ENCODE measurements around the gene OR11A1.

OR11A1 gene

DNA sequence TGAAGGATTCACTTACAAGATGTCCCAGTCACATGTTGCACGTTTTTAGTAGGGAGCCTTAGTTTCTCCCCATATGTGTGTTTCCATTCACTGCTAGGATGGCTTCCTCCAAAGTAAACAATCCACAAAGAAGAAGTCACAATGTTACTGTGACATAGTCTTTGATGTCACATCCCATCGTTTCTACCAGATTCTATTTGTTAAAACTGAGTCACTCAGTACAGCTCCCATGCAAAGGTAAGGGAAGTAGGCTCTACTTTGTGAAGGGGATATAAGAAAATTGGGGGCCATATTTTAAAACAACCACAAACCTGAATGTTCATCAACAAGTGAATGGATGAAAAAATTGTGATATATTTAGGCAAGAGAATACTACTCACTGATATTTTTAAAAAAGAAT, at the start of gene OR11A1, which contains the start of gene OR2H1:
Gene OR11A1 (minus strand): TSS at position 101 of the 400 bp plus-strand sequence. CDS start 29,430 bp downstream, outside the sequence.
Gene OR2H1 (plus strand): TSS at position 185 of the 400 bp plus-strand sequence. CDS start 4,615 bp downstream, outside the sequence.
- no peaks in the 10 kb centered on the region for H3K36me3 Mint-ChIP-seq
- H3K27me3 Mint-ChIP-seq, result peaks cover 3% of the 10 kb centered on the region
- H3K4me1 Mint-ChIP-seq, result no peaks in the 10 kb centered on the region
- no peak for ATAC-seq
- H3K9me3 Mint-ChIP-seq, result no peaks in the 10 kb centered on the region
- H3K4me3 Mint-ChIP-seq, result no peak within 1 kb of the TSS
- H3K27ac Mint-ChIP-seq, result no peak within 1 kb of the TSS

- H3K4me1 Mint-ChIP-seq, result peaks cover 5% of the 10 kb centered on the region
- H3K27ac Mint-ChIP-seq, result no peak overlapping the region
- H3K36me3 Mint-ChIP-seq, result no peaks in the 10 kb centered on the region
- no peaks in the 10 kb centered on the region for H3K9me3 Mint-ChIP-seq
- H3K27me3 Mint-ChIP-seq, result peaks cover 33% of the 10 kb centered on the region
- no peak for ATAC-seq
- no peak overlapping the region for H3K4me3 Mint-ChIP-seq
Observed at GRCh38 chr6:29506446-29507067, 49.7 kb upstream of the OR11A1 start.

DNA sequence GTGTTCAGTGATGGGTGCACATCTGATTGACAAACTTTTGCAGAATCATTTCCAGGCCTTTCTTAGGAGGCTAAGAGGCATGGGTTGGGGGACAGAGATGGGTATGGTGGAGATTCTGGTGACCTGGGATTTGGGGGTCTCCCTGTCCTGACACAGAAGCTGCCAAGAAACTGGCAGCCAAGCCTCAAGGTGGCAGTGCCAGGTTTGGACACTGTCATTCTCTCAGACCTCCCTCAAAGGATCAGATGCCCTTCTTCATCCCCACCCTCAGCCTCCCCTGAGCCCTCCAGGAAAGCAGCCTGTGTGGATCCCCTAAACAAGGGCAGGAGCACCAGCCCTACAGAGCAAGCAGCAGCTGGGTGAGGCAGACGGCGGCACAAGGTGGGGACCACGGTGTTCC, 48.9 kb upstream of the OR11A1 start:
- no peaks in the 10 kb centered on the region for H3K36me3 Mint-ChIP-seq
- H3K4me3 Mint-ChIP-seq, result no peak overlapping the region
- H3K4me1 Mint-ChIP-seq, result peaks cover 5% of the 10 kb centered on the region
- H3K27me3 Mint-ChIP-seq, result peaks cover 37% of the 10 kb centered on the region
- ATAC-seq, result no peak
- H3K27ac Mint-ChIP-seq, result no peak overlapping the region
- no peaks in the 10 kb centered on the region for H3K9me3 Mint-ChIP-seq

- Mint-ChIP-seq H3K4me3 (no peak overlapping the region), H3K36me3 (no peaks in the 10 kb centered on the region), H3K9me3 (no peaks in the 10 kb centered on the region), H3K27ac (no peak overlapping the region), H3K27me3 (peaks cover 40% of the 10 kb centered on the region), H3K4me1 (peaks cover 5% of the 10 kb centered on the region)
- no peak for ATAC-seq
Observed at GRCh38 chr6:29504961-29505360, 48.1 kb upstream of the OR11A1 start.

- H3K27me3 Mint-ChIP-seq, result peaks cover 54% of the 10 kb centered on the region
- H3K36me3 Mint-ChIP-seq, result no peaks in the 10 kb centered on the region
- no peaks in the 10 kb centered on the region for H3K4me1 Mint-ChIP-seq
- H3K4me3 Mint-ChIP-seq, result no peak overlapping the region
- ATAC-seq, result no peak
- H3K9me3 Mint-ChIP-seq, result no peaks in the 10 kb centered on the region
- H3K27ac Mint-ChIP-seq, result no peak overlapping the region
Observed at GRCh38 chr6:29502597-29502996, 45.7 kb upstream of the OR11A1 start.

DNA sequence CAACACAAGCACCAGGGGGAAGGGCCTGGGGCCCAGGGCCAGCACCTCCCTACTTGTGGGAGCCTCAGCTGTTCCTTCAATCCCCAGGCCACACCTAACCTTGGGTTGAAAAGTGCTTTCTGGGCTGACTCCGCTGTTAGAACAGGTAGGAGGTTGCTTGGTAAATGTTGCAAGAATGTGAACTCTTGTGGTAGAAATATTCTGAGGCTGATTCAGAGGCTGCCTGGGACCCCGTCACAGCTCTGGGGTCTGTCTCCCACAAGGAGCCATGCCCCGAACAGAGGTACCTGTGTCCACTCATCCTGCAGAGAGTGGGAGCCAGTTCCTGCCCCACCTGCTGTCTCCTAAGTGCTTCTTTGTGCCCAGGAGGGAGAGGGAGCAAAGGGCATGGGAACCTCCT, 45.3 kb upstream of the OR11A1 start:
- H3K27me3 Mint-ChIP-seq, result peaks cover 54% of the 10 kb centered on the region
- no peak overlapping the region for H3K4me3 Mint-ChIP-seq
- H3K36me3 Mint-ChIP-seq, result no peaks in the 10 kb centered on the region
- ATAC-seq, result no peak
- H3K4me1 Mint-ChIP-seq, result no peaks in the 10 kb centered on the region
- no peaks in the 10 kb centered on the region for H3K9me3 Mint-ChIP-seq
- H3K27ac Mint-ChIP-seq, result no peak overlapping the region

DNA sequence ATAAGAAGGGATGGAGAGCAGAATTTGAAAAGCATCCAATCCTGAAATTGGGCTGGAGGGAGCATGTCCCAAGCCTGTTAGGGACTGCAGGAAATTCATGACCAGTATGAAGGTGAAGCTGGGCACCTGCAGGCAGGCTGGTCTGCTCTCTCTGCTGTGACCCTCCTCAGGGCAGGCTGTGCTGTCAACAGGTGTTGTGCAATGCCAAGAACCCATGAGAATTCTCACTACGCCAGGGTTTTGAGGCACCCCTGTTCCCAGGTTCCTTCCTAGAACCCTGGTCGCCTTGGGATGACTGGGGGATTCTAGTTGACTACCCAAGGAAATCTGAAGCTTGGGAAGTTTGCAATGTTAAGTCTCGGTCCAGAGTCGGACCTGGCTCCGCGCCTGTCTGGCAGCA, 44.2 kb upstream of the OR11A1 start:
- ATAC-seq, result no peak
- Mint-ChIP-seq H3K36me3 (no peaks in the 10 kb centered on the region), H3K27ac (no peak overlapping the region), H3K4me3 (no peak overlapping the region), H3K9me3 (no peaks in the 10 kb centered on the region), H3K4me1 (no peaks in the 10 kb centered on the region), H3K27me3 (peaks cover 54% of the 10 kb centered on the region)

GRCh38 chr6:29500594-29500993, 43.7 kb upstream of the OR11A1 start:
- H3K36me3 Mint-ChIP-seq, result no peaks in the 10 kb centered on the region
- no peak overlapping the region for H3K27ac Mint-ChIP-seq
- no peak for ATAC-seq
- no peak overlapping the region for H3K4me3 Mint-ChIP-seq
- no peaks in the 10 kb centered on the region for H3K9me3 Mint-ChIP-seq
- H3K27me3 Mint-ChIP-seq, result peaks cover 53% of the 10 kb centered on the region
- H3K4me1 Mint-ChIP-seq, result no peaks in the 10 kb centered on the region

- H3K27me3 Mint-ChIP-seq, result peaks cover 53% of the 10 kb centered on the region
Observed at GRCh38 chr6:29499704-29500103, 42.8 kb upstream of the OR11A1 start.

DNA sequence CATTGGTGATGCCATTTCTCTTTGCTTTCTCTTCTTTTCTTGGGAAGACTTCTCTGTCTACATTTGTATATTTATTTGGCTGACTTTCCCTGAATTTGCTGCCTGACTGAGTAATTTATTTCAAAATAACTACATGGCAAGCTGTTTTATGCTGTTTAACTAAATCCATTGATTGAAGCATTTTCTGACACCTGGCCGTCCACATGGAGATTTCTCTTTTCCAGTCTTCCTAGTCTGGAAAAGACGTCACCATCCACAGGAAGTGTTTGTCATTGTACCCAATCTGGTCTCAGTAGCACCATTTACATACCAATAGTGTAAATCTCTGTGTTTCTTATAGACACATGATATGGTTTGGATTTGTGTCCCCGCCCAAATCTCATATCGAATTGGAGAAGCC, 40.1 kb upstream of the OR11A1 start:
- no peaks in the 10 kb centered on the region for H3K36me3 Mint-ChIP-seq
- ATAC-seq, result no peak

More at GRCh38 chr6:29499704-29500103, 42.8 kb upstream of the OR11A1 start:
- no peaks in the 10 kb centered on the region for H3K9me3 Mint-ChIP-seq
- no peaks in the 10 kb centered on the region for H3K4me1 Mint-ChIP-seq
- H3K27ac Mint-ChIP-seq, result no peak overlapping the region
- H3K4me3 Mint-ChIP-seq, result no peak overlapping the region
- H3K36me3 Mint-ChIP-seq, result no peaks in the 10 kb centered on the region
- ATAC-seq, result no peak

DNA sequence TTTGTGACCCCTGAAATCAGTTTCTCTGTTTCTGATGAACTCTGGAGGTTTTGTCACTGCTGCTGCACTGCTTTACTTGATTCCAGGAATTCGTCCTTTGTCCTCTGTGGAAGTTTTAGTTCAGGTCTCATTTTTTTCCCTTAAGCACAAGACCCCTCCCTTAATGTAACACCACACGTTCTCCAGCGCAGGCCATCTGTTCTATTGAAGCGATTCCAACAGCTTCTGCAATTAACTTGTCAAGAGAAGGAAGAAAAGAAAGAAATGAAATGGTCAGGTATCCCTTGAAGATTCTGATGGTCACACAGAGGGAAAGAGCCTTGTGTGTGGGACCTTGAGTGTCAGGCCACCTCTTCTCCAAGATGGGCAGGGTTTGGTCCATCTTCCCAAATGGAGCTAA, 38.7 kb upstream of the OR11A1 start:
- ATAC-seq, result no peak
- Mint-ChIP-seq H3K4me3 (no peak overlapping the region), H3K9me3 (no peaks in the 10 kb centered on the region), H3K27ac (no peak overlapping the region), H3K4me1 (no peaks in the 10 kb centered on the region), H3K27me3 (peaks cover 29% of the 10 kb centered on the region), H3K36me3 (no peaks in the 10 kb centered on the region)

More for the DNA sequence above, 40.1 kb upstream of the OR11A1 start:
- Mint-ChIP-seq H3K4me3 (no peak overlapping the region), H3K27me3 (peaks cover 40% of the 10 kb centered on the region), H3K27ac (no peak overlapping the region), H3K4me1 (no peaks in the 10 kb centered on the region), H3K9me3 (no peaks in the 10 kb centered on the region)

- no peaks in the 10 kb centered on the region for H3K36me3 Mint-ChIP-seq
- ATAC-seq, result no peak
- no peak overlapping the region for H3K27ac Mint-ChIP-seq
- H3K4me1 Mint-ChIP-seq, result no peaks in the 10 kb centered on the region
- H3K4me3 Mint-ChIP-seq, result no peak overlapping the region
- peaks cover 17% of the 10 kb centered on the region for H3K27me3 Mint-ChIP-seq
- no peaks in the 10 kb centered on the region for H3K9me3 Mint-ChIP-seq
Observed at GRCh38 chr6:29494131-29494530, 37.3 kb upstream of the OR11A1 start.

- Mint-ChIP-seq H3K27me3 (peaks cover 9% of the 10 kb centered on the region), H3K27ac (no peak overlapping the region), H3K36me3 (no peaks in the 10 kb centered on the region), H3K4me1 (no peaks in the 10 kb centered on the region), H3K9me3 (no peaks in the 10 kb centered on the region), H3K4me3 (no peak overlapping the region)
- no peak for ATAC-seq
Observed at GRCh38 chr6:29493261-29493660, 36.4 kb upstream of the OR11A1 start.

- Mint-ChIP-seq H3K27ac (no peak overlapping the region), H3K4me1 (no peaks in the 10 kb centered on the region), H3K9me3 (no peaks in the 10 kb centered on the region), H3K27me3 (peaks cover 20% of the 10 kb centered on the region), H3K36me3 (no peaks in the 10 kb centered on the region), H3K4me3 (no peak overlapping the region)
- no peak for ATAC-seq
Observed at GRCh38 chr6:29491574-29491973, 34.7 kb upstream of the OR11A1 start.

GRCh38 chr6:29490552-29490951, 33.7 kb upstream of the OR11A1 start:
- Mint-ChIP-seq H3K9me3 (no peaks in the 10 kb centered on the region), H3K27me3 (peaks cover 30% of the 10 kb centered on the region)
- ATAC-seq, result no peak

GRCh38 chr6:29490055-29490454, 33.2 kb upstream of the OR11A1 start:
- Mint-ChIP-seq H3K27me3 (peaks cover 26% of the 10 kb centered on the region), H3K4me3 (no peak overlapping the region), H3K27ac (no peak overlapping the region), H3K9me3 (no peaks in the 10 kb centered on the region), H3K4me1 (no peaks in the 10 kb centered on the region), H3K36me3 (no peaks in the 10 kb centered on the region)
- no peak for ATAC-seq

More at GRCh38 chr6:29490552-29490951, 33.7 kb upstream of the OR11A1 start:
- Mint-ChIP-seq H3K4me1 (no peaks in the 10 kb centered on the region), H3K27ac (no peak overlapping the region), H3K4me3 (no peak overlapping the region), H3K36me3 (no peaks in the 10 kb centered on the region)

All from stimulated activated memory B cell treated with anti-CD40 and anti-IgM and Interleukin-4, amounts not matched to agents 10 μg/mL and 1 μg/mL and 100 μg/mL, for 72 hours (primary cell).